HG02884 (cell line): ENCODE measurements around the gene DNAH11.
"Not testable (repeated sequence)": the region's sequence is repeated elsewhere in the genome, so short reads cannot be mapped to it uniquely, and the experiment has no call there.

Experiments used
- ATAC-seq: cut with Tn5 transposase; IDR thresholded peaks from one replicate; pipeline ENCODE4 v1.9.1; 2021; ENCODE audit warnings: mild to moderate bottlenecking, moderate library complexity; ENCODE audit not compliant: unreplicated experiment

Gene DNAH11

GRCh38 chr7:21766218-21766617 lies 223.4 kb downstream of the DNAH11 start:
- ATAC-seq: no peak

GRCh38 chr7:21767300-21767900 lies 224.6 kb downstream of the DNAH11 start:
- peak; percentile 67 for ATAC-seq

GRCh38 chr7:21768279-21768678 lies 225.4 kb downstream of the DNAH11 start:
- no peak for ATAC-seq

- no peak for ATAC-seq
Observed at GRCh38 chr7:21771266-21771665, 228.4 kb downstream of the DNAH11 start.

GRCh38 chr7:21771906-21772610 lies 229.2 kb downstream of the DNAH11 start:
- ATAC-seq: no peak

- ATAC-seq: no peak
Observed at GRCh38 chr7:21773326-21773725, 230.5 kb downstream of the DNAH11 start.

- no peak for ATAC-seq
Observed at GRCh38 chr7:21777921-21778320, 235.1 kb downstream of the DNAH11 start.

GRCh38 chr7:21778953-21779352 lies 236.1 kb downstream of the DNAH11 start:
- no peak for ATAC-seq

- ATAC-seq: no peak
Observed at GRCh38 chr7:21782996-21783395, 240.2 kb downstream of the DNAH11 start.

- ATAC-seq: no peak
Observed at GRCh38 chr7:21784989-21785388, 242.2 kb downstream of the DNAH11 start.

- ATAC-seq: no peak
Observed at GRCh38 chr7:21805791-21806190, 263.0 kb downstream of the DNAH11 start.

GRCh38 chr7:21806388-21806787 lies 263.5 kb downstream of the DNAH11 start:
- no peak for ATAC-seq

- no peak for ATAC-seq
Observed at GRCh38 chr7:21819048-21819447, 276.2 kb downstream of the DNAH11 start.

- ATAC-seq: no peak
Observed at GRCh38 chr7:21828841-21829240, 286.0 kb downstream of the DNAH11 start.

- ATAC-seq: no peak
Observed at GRCh38 chr7:21829731-21830130, 286.9 kb downstream of the DNAH11 start.

- no peak for ATAC-seq
Observed at GRCh38 chr7:21844742-21845141, 301.9 kb downstream of the DNAH11 start.

GRCh38 chr7:21850531-21851285 lies 307.9 kb downstream of the DNAH11 start:
- no peak for ATAC-seq

GRCh38 chr7:21851559-21851967 lies 308.7 kb downstream of the DNAH11 start:
- no peak for ATAC-seq

GRCh38 chr7:21865631-21866204 lies 322.9 kb downstream of the DNAH11 start:
- not testable (repeated sequence) for ATAC-seq

- ATAC-seq: no peak
Observed at GRCh38 chr7:21866731-21867130, 323.9 kb downstream of the DNAH11 start.

GRCh38 chr7:21867226-21867625 lies 324.4 kb downstream of the DNAH11 start:
- no peak for ATAC-seq
